ENCODE results near the gene ITPR3.

DNA sequence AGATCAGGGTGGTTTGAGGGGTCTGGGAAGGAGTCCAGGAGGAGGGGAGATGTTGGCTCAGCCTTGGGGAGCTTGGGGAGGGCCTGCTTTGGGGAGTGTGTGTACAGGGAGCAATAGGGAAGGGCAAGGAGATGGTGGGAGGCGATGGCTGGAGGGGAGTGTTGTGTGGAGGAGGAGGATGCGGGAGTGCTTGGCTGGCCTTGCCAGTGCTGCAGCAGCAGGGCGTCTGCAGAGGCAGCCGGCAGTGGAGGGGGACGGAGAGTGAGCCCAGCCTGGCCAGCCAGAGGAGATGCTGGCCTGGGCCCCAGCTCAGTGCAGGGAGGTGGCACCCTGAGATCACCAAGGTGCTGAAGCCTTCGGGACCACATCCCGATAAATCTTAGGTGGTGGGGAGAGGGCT, 121.7 kb downstream of the ITPR3 start:
- no peak for TF ChIP-seq MYC (IDR thresholded peaks at IDR 0.05; ENCODE audit: low read depth, low read length)
- TF ChIP-seq, protein P1, sequence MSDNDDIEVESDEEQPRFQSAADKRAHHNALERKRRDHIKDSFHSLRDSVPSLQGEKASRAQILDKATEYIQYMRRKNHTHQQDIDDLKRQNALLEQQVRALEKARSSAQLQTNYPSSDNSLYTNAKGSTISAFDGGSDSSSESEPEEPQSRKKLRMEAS (IDR thresholded peaks at IDR 0.05; ENCODE audit: insufficient read depth, insufficient read length) = no peak
- TF ChIP-seq, protein P2, sequence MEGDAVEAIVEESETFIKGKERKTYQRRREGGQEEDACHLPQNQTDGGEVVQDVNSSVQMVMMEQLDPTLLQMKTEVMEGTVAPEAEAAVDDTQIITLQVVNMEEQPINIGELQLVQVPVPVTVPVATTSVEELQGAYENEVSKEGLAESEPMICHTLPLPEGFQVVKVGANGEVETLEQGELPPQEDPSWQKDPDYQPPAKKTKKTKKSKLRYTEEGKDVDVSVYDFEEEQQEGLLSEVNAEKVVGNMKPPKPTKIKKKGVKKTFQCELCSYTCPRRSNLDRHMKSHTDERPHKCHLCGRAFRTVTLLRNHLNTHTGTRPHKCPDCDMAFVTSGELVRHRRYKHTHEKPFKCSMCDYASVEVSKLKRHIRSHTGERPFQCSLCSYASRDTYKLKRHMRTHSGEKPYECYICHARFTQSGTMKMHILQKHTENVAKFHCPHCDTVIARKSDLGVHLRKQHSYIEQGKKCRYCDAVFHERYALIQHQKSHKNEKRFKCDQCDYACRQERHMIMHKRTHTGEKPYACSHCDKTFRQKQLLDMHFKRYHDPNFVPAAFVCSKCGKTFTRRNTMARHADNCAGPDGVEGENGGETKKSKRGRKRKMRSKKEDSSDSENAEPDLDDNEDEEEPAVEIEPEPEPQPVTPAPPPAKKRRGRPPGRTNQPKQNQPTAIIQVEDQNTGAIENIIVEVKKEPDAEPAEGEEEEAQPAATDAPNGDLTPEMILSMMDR (IDR thresholded peaks at IDR 0.05; ENCODE audit: extremely low read depth in 1 of 2, insufficient read depth in 1 of 2, low read depth in 1 of 2, low read length in 2 of 2) = no peak
- no peak for TF ChIP-seq POLR2AphosphoS5 (IDR thresholded peaks at IDR 0.05; ENCODE audit: insufficient read depth, low read depth, low read length)
- no peak for TF ChIP-seq POLR2A (IDR thresholded peaks at IDR 0.05; ENCODE audit: low read depth, low read length)
- no peak for TF ChIP-seq JUN (IDR thresholded peaks at IDR 0.05; ENCODE audit: borderline replicate concordance, insufficient read depth, insufficient read length, low read depth)
- TF ChIP-seq EZH2 (IDR thresholded peaks at IDR 0.05; ENCODE audit: borderline replicate concordance, low read depth, low read length, severe bottlenecking) = no peak

Data from endothelial cell of umbilical vein (primary cell).